WTC11 (cell line): ENCODE data around the gene KRT20. TPM values are rescaled to one million over a fixed set of nuclear protein-coding genes. Genes with fewer than 3 reads are reported as not detected.

Experiments used
- ATAC-seq: fragments of 200-7000 bp; cut with Tn5 transposase; 2 replicates; pipeline ENCODE4 v1.10.0; 2021; ENCODE audit warnings: mild to moderate bottlenecking, moderate library complexity
- CTCF ChIA-PET: fragments of 300-600 bp; sonication (Branson Sonifier 250); formaldehyde crosslinking; loops from one replicate; lab custom pipeline; 2021; ENCODE audit warnings: antibody characterized with exemption; lab: Charles Lee
- POLR2A ChIA-PET: fragments of 350-600 bp; sonication (Branson Sonifier 250); formaldehyde crosslinking; loops from one replicate; lab custom pipeline; 2021; ENCODE audit warnings: antibody characterized with exemption; lab: Charles Lee
- DNase-seq: peaks from one replicate; pipeline ENCODE4 v3.0.0; 2021; ENCODE audit warnings: low spot score
- H3K27ac Mint-ChIP-seq: 2 replicates; pipeline ENCODE4 v1.8.0; 2021; ENCODE audit warnings: mixed read lengths
- H3K27me3 Mint-ChIP-seq: 2 replicates; pipeline ENCODE4 v1.8.0; 2021; ENCODE audit warnings: low read depth, mild to moderate bottlenecking, moderate library complexity, mixed read lengths
- H3K36me3 Mint-ChIP-seq: 2 replicates; pipeline ENCODE4 v1.8.0; 2021; ENCODE audit warnings: mixed read lengths
- H3K4me1 Mint-ChIP-seq: 2 replicates; pipeline ENCODE4 v1.8.0; 2022; ENCODE audit warnings: mixed read lengths
- H3K4me3 Mint-ChIP-seq: 2 replicates; pipeline ENCODE4 v1.8.0; 2021; ENCODE audit warnings: mild to moderate bottlenecking, moderate library complexity, mixed read lengths
- H3K9me3 Mint-ChIP-seq: 2 replicates; pipeline ENCODE4 v1.8.0; 2021; ENCODE audit warnings: mixed read lengths
- ATF1 ChIP-seq: sonication (generic); formaldehyde crosslinking; IDR thresholded peaks from 2 replicates; pipeline ENCODE4 v1.8.1; 2023; ENCODE audit warnings: mild to moderate bottlenecking, moderate library complexity, missing genetic modification reagents
- ELF4 ChIP-seq: sonication (generic); formaldehyde crosslinking; IDR thresholded peaks from 2 replicates; pipeline ENCODE4 v1.8.1; 2022; ENCODE audit warnings: low read depth, mild to moderate bottlenecking, moderate library complexity, missing genetic modification reagents
- GABPB1 ChIP-seq: sonication (generic); formaldehyde crosslinking; IDR thresholded peaks from 2 replicates; pipeline ENCODE4 v1.8.1; 2023; ENCODE audit warnings: mild to moderate bottlenecking, missing genetic modification reagents
- GTF2I ChIP-seq: fragments of 250-450 bp; sonication (Bioruptor Pico); conservative IDR thresholded peaks from 2 replicates; pipeline ENCODE4 v1.4.0; 2021; ENCODE audit warnings: mild to moderate bottlenecking
- MXD4 ChIP-seq: fragments of 250-450 bp; sonication (Bioruptor Pico); IDR thresholded peaks from 2 replicates; pipeline ENCODE4 v1.8.0; 2021; ENCODE audit warnings: mild to moderate bottlenecking, moderate library complexity, borderline replicate concordance
- NR1H2 ChIP-seq: sonication (generic); formaldehyde crosslinking; IDR thresholded peaks from 2 replicates; pipeline ENCODE4 v1.9.0; 2021; ENCODE audit warnings: mild to moderate bottlenecking, moderate library complexity, missing genetic modification reagents
- NR3C1 ChIP-seq: sonication (generic); formaldehyde crosslinking; conservative IDR thresholded peaks from 2 replicates; pipeline ENCODE4 v1.8.1; 2023; ENCODE audit warnings: low read depth, mild to moderate bottlenecking, missing genetic modification reagents
- OVOL2 ChIP-seq: fragments of 250-450 bp; sonication (Bioruptor Pico); IDR thresholded peaks from 2 replicates; pipeline ENCODE4 v1.9.0; 2021; ENCODE audit warnings: mild to moderate bottlenecking, borderline replicate concordance
- PRRX2 ChIP-seq: fragments of 250-450 bp; sonication (Bioruptor Pico); IDR thresholded peaks from 2 replicates; pipeline ENCODE4 v1.8.0; 2021; ENCODE audit warnings: mild to moderate bottlenecking
- RORB ChIP-seq: fragments of 250-450 bp; sonication (Bioruptor Pico); IDR thresholded peaks from 2 replicates; pipeline ENCODE4 v1.9.0; 2021; ENCODE audit warnings: mild to moderate bottlenecking
- SMAD3 ChIP-seq: sonication (generic); formaldehyde crosslinking; IDR thresholded peaks from 2 replicates; pipeline ENCODE4 v1.8.0; 2022; ENCODE audit warnings: missing genetic modification reagents, mild to moderate bottlenecking, borderline replicate concordance
- SOX15 ChIP-seq: fragments of 250-450 bp; sonication (Bioruptor Pico); IDR thresholded peaks from 2 replicates; pipeline ENCODE4 v1.9.0; 2021; ENCODE audit warnings: mild to moderate bottlenecking
- ZBTB21 ChIP-seq: sonication (generic); formaldehyde crosslinking; IDR thresholded peaks from 2 replicates; pipeline ENCODE4 v1.8.1; 2023; ENCODE audit warnings: mild to moderate bottlenecking, missing genetic modification reagents, borderline replicate concordance
- ZNF121 ChIP-seq: sonication (generic); formaldehyde crosslinking; IDR thresholded peaks from 2 replicates; pipeline ENCODE4 v1.8.0; 2023; ENCODE audit warnings: missing genetic modification reagents
- ZNF232 ChIP-seq: sonication (generic); formaldehyde crosslinking; IDR thresholded peaks from 2 replicates; pipeline ENCODE4 v1.8.0; 2022; ENCODE audit warnings: mild to moderate bottlenecking, missing genetic modification reagents
- total RNA-seq: library from RNA; stranded (reverse); gene quantifications from 3 replicates; pipeline ENCODE4 v1.2.3, GENCODE V29; 2021
- TF ChIP-seq, protein P1 (sequence below): fragments of 250-450 bp; sonication (Bioruptor Pico); conservative IDR thresholded peaks from 2 replicates; pipeline ENCODE4 v1.9.0; 2021; ENCODE audit warnings: mild to moderate bottlenecking
- TF ChIP-seq, protein P2 (sequence below): fragments of 250-450 bp; sonication (Bioruptor Pico); IDR thresholded peaks from 2 replicates; pipeline ENCODE4 v1.8.0; 2021; ENCODE audit warnings: mild to moderate bottlenecking
- TF ChIP-seq, protein P3 (sequence below): sonication (generic); formaldehyde crosslinking; IDR thresholded peaks from 2 replicates; pipeline ENCODE4 v1.8.1; 2023; ENCODE audit warnings: mild to moderate bottlenecking, moderate library complexity, missing genetic modification reagents
- TF ChIP-seq, protein P4 (sequence below): sonication (generic); formaldehyde crosslinking; IDR thresholded peaks from 2 replicates; pipeline ENCODE4 v1.8.0; 2023; ENCODE audit warnings: missing genetic modification reagents
- TF ChIP-seq, protein P5 (sequence below): sonication (generic); formaldehyde crosslinking; IDR thresholded peaks from 2 replicates; pipeline ENCODE4 v1.8.0; 2022; ENCODE audit warnings: mild to moderate bottlenecking, missing genetic modification reagents
- TF ChIP-seq, protein P6 (sequence below): sonication (generic); formaldehyde crosslinking; IDR thresholded peaks from 2 replicates; pipeline ENCODE4 v1.8.1; 2022; ENCODE audit warnings: missing genetic modification reagents, borderline replicate concordance
- TF ChIP-seq, protein P7 (sequence below): sonication (generic); formaldehyde crosslinking; IDR thresholded peaks from 2 replicates; pipeline ENCODE4 v1.8.1; 2022; ENCODE audit warnings: low read depth, mild to moderate bottlenecking, moderate library complexity, missing genetic modification reagents, borderline replicate concordance

The KRT20 gene
- total RNA-seq, 1 experiment from 2014 or later: 0.42 TPM

DNA sequence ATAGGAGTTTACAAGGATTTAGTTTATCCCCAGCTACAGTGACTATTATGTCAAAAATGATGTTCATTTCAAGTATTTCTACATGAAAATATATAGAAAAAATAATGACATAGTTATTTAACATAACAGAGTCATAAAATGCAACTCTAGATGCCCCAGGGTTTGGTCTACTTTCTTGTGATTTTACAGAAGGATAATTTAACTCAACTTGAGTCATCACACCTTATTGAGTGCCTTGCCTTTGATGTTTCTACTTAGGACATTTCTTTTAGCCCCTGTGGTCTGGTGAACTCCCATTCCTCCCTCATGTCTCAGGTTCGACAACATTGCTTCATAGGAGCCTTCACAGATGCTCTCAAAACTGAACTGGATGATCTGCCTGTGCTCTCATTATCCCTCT lies 2.0 kb downstream of the KRT20 start:
- ChIA-PET CTCF (no interaction called here), POLR2A (no interaction called here)
- Mint-ChIP-seq H3K4me3 (no peak overlapping the region), H3K27me3 (no peaks in the 10 kb centered on the region; the same call in 1 of the 2 replicates), H3K27ac (no peak overlapping the region), H3K9me3 (no peaks in the 10 kb centered on the region), H3K36me3 (no peaks in the 10 kb centered on the region), H3K4me1 (no peaks in the 10 kb centered on the region)
- no peak for DNase-seq
- TF ChIP-seq SMAD3: no peak
- TF ChIP-seq PRRX2: no peak
- no peak for TF ChIP-seq ATF1 (CRISPR knock-in tag)
- TF ChIP-seq, protein P1, sequence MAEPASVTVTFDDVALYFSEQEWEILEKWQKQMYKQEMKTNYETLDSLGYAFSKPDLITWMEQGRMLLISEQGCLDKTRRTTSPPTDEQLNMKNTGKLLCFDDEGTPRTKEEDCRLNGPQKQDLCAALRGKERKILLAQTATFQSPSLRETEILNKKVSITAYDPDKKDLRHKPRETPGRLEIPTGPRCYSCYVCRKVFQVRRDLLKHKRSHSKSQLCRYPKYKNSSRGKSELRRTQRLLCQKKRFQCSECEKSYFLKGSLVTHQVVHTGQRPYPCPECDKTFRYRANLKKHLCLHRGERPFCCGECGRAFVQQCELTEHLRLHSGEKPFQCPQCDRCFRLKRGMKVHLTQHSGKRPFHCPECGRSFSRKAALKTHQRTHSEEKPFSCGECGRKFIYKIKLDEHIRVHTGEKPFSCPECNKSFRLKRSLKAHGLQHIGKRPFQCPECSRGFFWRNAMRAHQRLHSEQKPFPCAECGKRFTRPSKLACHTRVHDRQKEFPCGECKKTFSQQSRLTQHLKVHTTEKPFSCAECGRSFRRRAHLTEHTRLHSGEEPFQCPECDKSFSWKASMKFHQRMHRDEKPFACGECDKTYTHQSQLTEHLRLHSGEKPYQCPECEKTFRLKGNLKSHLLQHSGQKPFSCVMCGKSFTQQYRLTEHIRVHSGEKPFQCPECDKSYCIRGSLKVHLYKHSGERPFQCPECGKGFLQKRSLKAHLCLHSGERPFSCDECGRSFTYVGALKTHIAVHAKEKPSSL: no peak
- no peak for TF ChIP-seq OVOL2 (CRISPR knock-in tag)
- no peak for ATAC-seq

DNA sequence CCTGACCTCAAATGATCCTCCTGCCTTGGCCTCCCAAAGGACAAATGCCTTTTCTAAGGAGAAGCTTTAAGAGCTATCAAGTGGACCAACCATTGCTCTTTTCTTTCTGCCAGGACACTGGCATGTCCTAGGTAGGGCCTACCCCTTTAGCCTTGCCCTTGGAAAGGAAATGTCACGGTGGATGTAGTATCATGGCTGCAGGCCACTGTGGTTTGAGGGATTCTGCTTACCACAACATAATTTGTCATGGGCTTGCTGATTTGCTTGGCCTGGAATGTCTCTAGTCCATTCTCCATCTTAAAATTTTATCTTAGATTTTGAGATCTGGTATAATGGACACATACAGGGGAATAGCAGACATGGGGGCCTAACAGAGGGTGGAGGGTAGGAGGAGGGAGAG lies 6.0 kb downstream of the KRT20 start:
- Mint-ChIP-seq H3K4me3 (no peak overlapping the region), H3K36me3 (no peaks in the 10 kb centered on the region)
- no peak for DNase-seq

DNA sequence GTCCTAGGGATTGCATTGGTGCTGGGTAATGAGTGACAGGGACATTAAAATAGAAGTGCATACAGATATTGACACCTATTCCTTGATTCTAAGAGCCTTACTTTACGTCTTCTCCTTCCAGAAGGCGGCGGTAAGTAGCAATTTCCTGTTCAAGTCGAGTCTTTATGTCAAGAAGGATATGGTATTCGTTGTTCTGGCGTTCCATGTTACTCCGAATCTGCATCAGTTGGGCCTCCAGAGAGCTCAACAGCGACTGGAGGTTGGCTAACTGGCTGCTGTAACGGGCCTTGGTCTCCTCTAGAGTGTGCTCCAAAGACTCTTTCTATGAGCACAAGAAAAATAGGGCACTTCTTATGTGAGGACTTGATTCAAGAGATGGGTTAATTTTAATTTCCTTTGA lies 7.0 kb downstream of the KRT20 start:
- no peak for DNase-seq
- CTCF ChIA-PET: interaction anchor here (1.3 to 1.8 kb wide), 3 partner anchors 15 to 609 kb away, joined by 3 to 6 read pairs (median 6); no protein-coding TSS in a partner anchor
- TF ChIP-seq, protein P2, sequence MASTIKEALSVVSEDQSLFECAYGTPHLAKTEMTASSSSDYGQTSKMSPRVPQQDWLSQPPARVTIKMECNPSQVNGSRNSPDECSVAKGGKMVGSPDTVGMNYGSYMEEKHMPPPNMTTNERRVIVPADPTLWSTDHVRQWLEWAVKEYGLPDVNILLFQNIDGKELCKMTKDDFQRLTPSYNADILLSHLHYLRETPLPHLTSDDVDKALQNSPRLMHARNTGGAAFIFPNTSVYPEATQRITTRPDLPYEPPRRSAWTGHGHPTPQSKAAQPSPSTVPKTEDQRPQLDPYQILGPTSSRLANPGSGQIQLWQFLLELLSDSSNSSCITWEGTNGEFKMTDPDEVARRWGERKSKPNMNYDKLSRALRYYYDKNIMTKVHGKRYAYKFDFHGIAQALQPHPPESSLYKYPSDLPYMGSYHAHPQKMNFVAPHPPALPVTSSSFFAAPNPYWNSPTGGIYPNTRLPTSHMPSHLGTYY (CRISPR knock-in tag): no peak
- TF ChIP-seq, protein P3, sequence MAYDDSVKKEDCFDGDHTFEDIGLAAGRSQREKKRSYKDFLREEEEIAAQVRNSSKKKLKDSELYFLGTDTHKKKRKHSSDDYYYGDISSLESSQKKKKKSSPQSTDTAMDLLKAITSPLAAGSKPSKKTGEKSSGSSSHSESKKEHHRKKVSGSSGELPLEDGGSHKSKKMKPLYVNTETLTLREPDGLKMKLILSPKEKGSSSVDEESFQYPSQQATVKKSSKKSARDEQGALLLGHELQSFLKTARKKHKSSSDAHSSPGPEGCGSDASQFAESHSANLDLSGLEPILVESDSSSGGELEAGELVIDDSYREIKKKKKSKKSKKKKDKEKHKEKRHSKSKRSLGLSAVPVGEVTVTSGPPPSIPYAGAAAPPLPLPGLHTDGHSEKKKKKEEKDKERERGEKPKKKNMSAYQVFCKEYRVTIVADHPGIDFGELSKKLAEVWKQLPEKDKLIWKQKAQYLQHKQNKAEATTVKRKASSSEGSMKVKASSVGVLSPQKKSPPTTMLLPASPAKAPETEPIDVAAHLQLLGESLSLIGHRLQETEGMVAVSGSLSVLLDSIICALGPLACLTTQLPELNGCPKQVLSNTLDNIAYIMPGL (CRISPR knock-in tag): no peak
- TF ChIP-seq, protein P4, sequence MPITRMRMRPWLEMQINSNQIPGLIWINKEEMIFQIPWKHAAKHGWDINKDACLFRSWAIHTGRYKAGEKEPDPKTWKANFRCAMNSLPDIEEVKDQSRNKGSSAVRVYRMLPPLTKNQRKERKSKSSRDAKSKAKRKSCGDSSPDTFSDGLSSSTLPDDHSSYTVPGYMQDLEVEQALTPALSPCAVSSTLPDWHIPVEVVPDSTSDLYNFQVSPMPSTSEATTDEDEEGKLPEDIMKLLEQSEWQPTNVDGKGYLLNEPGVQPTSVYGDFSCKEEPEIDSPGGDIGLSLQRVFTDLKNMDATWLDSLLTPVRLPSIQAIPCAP: no peak
- TF ChIP-seq NR3C1 (CRISPR knock-in tag): no peak
- TF ChIP-seq ATF1 (CRISPR knock-in tag): no peak
- TF ChIP-seq, protein P5, sequence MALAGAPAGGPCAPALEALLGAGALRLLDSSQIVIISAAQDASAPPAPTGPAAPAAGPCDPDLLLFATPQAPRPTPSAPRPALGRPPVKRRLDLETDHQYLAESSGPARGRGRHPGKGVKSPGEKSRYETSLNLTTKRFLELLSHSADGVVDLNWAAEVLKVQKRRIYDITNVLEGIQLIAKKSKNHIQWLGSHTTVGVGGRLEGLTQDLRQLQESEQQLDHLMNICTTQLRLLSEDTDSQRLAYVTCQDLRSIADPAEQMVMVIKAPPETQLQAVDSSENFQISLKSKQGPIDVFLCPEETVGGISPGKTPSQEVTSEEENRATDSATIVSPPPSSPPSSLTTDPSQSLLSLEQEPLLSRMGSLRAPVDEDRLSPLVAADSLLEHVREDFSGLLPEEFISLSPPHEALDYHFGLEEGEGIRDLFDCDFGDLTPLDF: no peak
- no peak for TF ChIP-seq ZNF232 (CRISPR knock-in tag)
- TF ChIP-seq ELF4 (CRISPR knock-in tag): no peak
- TF ChIP-seq MXD4 (CRISPR knock-in tag): no peak
- TF ChIP-seq ZBTB21 (CRISPR knock-in tag): no peak
- TF ChIP-seq, protein P6, sequence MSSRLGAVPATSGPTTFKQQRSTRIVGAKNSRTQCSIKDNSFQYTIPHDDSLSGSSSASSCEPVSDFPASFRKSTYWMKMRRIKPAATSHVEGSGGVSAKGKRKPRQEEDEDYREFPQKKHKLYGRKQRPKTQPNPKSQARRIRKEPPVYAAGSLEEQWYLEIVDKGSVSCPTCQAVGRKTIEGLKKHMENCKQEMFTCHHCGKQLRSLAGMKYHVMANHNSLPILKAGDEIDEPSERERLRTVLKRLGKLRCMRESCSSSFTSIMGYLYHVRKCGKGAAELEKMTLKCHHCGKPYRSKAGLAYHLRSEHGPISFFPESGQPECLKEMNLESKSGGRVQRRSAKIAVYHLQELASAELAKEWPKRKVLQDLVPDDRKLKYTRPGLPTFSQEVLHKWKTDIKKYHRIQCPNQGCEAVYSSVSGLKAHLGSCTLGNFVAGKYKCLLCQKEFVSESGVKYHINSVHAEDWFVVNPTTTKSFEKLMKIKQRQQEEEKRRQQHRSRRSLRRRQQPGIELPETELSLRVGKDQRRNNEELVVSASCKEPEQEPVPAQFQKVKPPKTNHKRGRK: no peak
- no peak for TF ChIP-seq NR1H2
- no peak for TF ChIP-seq RORB
- no peak for TF ChIP-seq GABPB1 (CRISPR knock-in tag)
- no peak for TF ChIP-seq GTF2I (CRISPR knock-in tag)
- no peak for TF ChIP-seq SOX15
- TF ChIP-seq, protein P7, sequence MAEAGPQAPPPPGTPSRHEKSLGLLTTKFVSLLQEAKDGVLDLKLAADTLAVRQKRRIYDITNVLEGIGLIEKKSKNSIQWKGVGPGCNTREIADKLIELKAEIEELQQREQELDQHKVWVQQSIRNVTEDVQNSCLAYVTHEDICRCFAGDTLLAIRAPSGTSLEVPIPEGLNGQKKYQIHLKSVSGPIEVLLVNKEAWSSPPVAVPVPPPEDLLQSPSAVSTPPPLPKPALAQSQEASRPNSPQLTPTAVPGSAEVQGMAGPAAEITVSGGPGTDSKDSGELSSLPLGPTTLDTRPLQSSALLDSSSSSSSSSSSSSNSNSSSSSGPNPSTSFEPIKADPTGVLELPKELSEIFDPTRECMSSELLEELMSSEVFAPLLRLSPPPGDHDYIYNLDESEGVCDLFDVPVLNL (CRISPR knock-in tag): no peak
- no peak for TF ChIP-seq ZNF121 (CRISPR knock-in tag)
- TF ChIP-seq, all 79 proteins: peak for 0
- Mint-ChIP-seq H3K4me1 (peaks cover 13% of the 10 kb centered on the region), H3K36me3 (no peaks in the 10 kb centered on the region), H3K27me3 (no peaks in the 10 kb centered on the region; the same call in 1 of the 2 replicates), H3K27ac (no peak overlapping the region), H3K9me3 (peaks cover 4% of the 10 kb centered on the region; the same call in 1 of the 2 replicates), H3K4me3 (no peak overlapping the region)
- POLR2A ChIA-PET: no interaction called here
- ATAC-seq: no peak

More for the DNA sequence above, 6.0 kb downstream of the KRT20 start:
- TF ChIP-seq GABPB1 (CRISPR knock-in tag): no peak
- peaks cover 4% of the 10 kb centered on the region; the same call in 1 of the 2 replicates for H3K9me3 Mint-ChIP-seq
- no peak overlapping the region for H3K27ac Mint-ChIP-seq
- peaks cover 3% of the 10 kb centered on the region for H3K4me1 Mint-ChIP-seq
- no peaks in the 10 kb centered on the region; the same call in 1 of the 2 replicates for H3K27me3 Mint-ChIP-seq
- ChIA-PET POLR2A (no interaction called here), CTCF (interaction anchor here (1.8 kb wide), 1 partner anchor 16 kb away, joined by 6 read pairs; no protein-coding TSS in a partner anchor)
- no peak for ATAC-seq
